AG10803 (cell line): ENCODE measurements around the gene EEF1B2.

Experiments
- DNase-seq: peaks from one replicate; pipeline ENCODE4 v3.0.0; 2010; ENCODE audit warnings: low read depth
- H3K4me3 ChIP-seq: 2 replicates; pipeline ENCODE4 v1.5.1; 2011; ENCODE audit warnings: mild to moderate bottlenecking, low read length, control low read depth
- TF ChIP-seq, protein P1 (sequence below): conservative IDR thresholded peaks from 2 replicates; pipeline ENCODE4 v1.5.1; 2011; ENCODE audit warnings: mild to moderate bottlenecking, low read length, control low read depth, inconsistent platforms

EEF1B2 gene

DNA sequence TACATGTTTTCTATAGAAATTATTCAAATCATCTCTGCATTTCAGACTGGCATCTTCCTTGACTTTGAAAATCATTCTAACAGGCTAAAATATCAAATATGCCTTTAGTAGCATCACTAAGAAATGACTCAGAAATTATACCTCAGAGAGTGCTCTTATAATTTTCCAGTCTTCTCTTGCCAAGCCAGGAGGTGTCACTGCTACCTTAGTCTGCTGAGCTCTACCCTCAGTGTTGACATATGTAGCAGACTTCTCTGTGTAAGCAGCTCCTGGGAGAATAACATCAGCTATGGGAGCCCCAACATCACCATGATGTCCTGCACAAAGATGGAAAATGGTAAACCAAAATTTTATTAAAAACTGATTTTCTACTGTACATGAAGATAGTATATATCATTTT lies 32.0 kb upstream of the EEF1B2 start:
- H3K4me3 ChIP-seq: no peak overlapping the region
- DNase-seq: no peak
- TF ChIP-seq, protein P1, sequence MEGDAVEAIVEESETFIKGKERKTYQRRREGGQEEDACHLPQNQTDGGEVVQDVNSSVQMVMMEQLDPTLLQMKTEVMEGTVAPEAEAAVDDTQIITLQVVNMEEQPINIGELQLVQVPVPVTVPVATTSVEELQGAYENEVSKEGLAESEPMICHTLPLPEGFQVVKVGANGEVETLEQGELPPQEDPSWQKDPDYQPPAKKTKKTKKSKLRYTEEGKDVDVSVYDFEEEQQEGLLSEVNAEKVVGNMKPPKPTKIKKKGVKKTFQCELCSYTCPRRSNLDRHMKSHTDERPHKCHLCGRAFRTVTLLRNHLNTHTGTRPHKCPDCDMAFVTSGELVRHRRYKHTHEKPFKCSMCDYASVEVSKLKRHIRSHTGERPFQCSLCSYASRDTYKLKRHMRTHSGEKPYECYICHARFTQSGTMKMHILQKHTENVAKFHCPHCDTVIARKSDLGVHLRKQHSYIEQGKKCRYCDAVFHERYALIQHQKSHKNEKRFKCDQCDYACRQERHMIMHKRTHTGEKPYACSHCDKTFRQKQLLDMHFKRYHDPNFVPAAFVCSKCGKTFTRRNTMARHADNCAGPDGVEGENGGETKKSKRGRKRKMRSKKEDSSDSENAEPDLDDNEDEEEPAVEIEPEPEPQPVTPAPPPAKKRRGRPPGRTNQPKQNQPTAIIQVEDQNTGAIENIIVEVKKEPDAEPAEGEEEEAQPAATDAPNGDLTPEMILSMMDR: no peak

DNA sequence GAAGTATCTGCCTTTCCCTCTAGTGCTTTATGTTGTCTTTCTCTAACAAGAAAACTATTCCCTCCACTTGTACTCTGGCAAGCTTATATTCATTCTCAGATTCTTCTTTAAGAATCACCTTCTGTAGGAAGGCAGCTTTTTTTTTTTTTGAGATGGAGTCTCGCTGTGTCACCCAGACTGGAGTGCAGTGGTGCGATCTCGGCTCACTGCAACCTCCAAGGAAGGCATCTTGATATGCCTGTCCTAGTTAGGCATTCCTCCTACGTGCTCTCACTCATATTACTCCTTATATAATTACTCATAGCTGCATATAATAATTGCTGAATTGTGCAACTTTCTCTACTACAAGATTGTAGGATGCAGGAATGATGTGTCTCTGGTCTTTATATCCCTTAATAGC lies 16.2 kb upstream of the EEF1B2 start:
- TF ChIP-seq, protein P1: no peak
- no peak for DNase-seq
- H3K4me3 ChIP-seq: no peak overlapping the region

DNA sequence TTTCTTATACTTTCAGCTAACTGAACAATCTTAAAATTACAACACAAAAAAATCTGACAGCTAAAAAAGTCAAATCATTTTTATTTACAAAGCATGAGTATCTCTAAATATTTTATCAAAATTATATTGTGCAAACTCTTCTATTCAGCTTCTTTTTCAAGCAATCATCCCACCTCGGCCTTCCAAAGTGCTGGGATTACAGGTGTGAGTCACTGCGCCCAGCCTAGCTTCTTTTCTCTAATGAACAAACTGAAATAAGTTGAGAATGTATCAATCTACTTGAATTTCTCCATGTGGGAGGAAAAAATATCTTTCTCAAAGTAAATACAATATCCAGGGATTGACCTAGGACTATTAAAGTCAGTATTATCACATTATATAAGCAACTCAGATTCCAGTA lies 15.3 kb upstream of the EEF1B2 start:
- DNase-seq: no peak
- TF ChIP-seq, protein P1: no peak

DNA sequence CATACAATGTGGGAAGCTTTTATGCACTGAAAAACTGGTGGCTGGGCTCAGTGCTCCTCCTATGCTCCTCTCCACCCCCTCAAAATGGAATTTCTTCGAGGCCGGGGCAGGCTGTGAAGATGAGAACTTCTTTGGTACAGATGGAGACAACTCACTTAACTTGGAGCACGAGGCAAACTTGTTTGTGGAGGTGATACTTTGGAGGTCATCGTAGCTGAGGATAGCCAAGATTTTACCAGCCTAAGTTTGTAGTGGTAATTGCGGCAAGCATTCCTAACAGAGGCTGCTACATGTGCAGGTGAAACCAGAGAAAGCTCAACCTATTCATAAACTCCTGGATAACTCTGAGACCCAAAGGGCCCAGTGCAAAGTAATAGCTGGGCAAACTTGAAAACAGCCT lies 14.0 kb upstream of the EEF1B2 start:
- H3K4me3 ChIP-seq: no peak overlapping the region
- TF ChIP-seq, protein P1: no peak
- DNase-seq: no peak

More for the DNA sequence above, 15.3 kb upstream of the EEF1B2 start:
- no peak overlapping the region for H3K4me3 ChIP-seq

DNA sequence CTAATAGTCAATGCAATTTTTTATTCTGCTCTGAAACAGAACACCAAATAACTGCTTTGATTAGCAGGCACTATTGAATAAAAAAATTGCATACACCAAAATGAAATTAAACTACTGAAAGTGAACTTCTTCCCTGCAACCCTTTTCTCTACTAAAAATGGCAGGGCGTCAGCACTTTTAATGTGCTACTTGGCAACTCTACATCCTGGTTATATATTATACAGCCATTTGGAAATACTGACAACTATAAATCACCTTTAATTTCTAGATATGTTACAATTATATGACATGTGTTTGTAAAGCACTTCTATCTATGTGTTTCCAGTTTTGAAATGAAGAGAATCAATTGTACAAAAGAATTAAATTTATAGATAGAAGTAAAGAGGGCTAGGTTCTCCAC lies 10.4 kb upstream of the EEF1B2 start:
- no peak overlapping the region for H3K4me3 ChIP-seq
- DNase-seq: no peak
- TF ChIP-seq, protein P1: no peak

DNA sequence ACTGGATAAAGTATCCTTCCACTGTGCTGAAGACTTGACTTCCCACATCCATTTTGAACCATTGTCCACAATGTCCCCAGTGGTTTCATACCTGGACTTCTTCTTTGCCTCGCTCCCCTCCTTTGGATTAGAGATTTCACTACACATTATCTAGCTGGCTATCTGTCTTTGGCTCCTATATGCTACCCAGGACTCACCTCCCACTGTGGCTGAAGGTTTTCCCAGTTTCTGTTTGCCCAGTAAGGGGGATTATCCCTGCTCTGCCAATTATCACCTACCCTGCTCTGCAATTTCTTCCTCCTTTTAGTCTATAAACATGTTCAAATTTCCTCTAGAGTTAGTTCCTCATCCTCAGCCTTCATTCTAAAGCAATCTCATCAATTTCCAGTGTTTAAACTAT lies 9.5 kb upstream of the EEF1B2 start:
- TF ChIP-seq, protein P1: no peak
- no peak overlapping the region for H3K4me3 ChIP-seq
- no peak for DNase-seq

DNA sequence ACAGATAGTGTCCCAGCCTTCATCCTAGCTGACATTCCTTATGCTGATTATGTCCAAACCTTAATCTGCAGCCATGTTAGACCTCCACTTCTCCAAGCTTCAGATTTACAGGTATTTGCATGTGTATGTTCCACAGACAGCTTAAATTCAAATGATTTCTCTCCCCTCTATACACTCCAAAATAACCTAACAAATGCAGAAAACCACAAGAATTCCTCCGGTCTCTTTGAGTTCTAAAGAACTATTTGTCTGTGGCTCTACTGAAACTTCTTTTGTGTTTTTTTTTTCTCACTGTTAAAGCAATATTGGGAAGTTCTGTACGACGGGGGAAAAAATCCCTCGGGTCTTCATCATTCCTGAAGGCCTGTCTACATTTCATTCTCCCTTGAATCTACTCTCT lies 9.1 kb upstream of the EEF1B2 start:
- no peak for DNase-seq
- no peak overlapping the region for H3K4me3 ChIP-seq
- TF ChIP-seq, protein P1: no peak
